Tibial nerve (tissue), 4 donors: ENCODE results near the gene MICALL2.

Experiments used
- CTCF ChIP-seq, 5 experiments: fragments of 200-600 bp in 3 of 5; fragments of 450-650 bp in 2 of 5; sonication (generic) in 3 of 5; IDR thresholded peaks; one replicate each; pipeline ENCODE4 v1.5.1; 2016 to 2019; ENCODE audit warnings: antibody characterized with exemption in 5 of 5, mild to moderate bottlenecking in 3 of 5, moderate library complexity in 2 of 5
- EP300 ChIP-seq, 2 donors: sonication (generic); formaldehyde crosslinking; IDR thresholded peaks; one replicate each; pipeline ENCODE4 v1.6.1; 2017; ENCODE audit warnings: antibody characterized with exemption in 2 of 2, mild to moderate bottlenecking in 1 of 2
- POLR2A ChIP-seq, 2 donors: fragments of 450-650 bp; IDR thresholded peaks; one replicate each; pipeline ENCODE4 v1.6.1; 2017; ENCODE audit warnings: antibody characterized with exemption in 2 of 2, mild to moderate bottlenecking in 2 of 2, moderate library complexity in 2 of 2

- TF ChIP-seq CTCF (IDR thresholded peaks at IDR 0.05) (no peak), POLR2A (IDR thresholded peaks at IDR 0.05) (no peak), EP300 (IDR thresholded peaks at IDR 0.05) (no peak)
Measured at GRCh38 chr7:1490837-1491236, 31.6 kb upstream of the MICALL2 start.
